ENCODE results near the gene PRICKLE2.
A peak's percentile ranks its signal among the peaks of the same experiment; 100 is the strongest.
"Not testable (repeated sequence)": the region's sequence is repeated elsewhere in the genome, so short reads cannot be mapped to it uniquely, and the experiment has no call there.

The PRICKLE2 gene

GRCh38 chr3:64093825-64094712, 131.2 kb downstream of the PRICKLE2 start:
- DNase-seq = no peak

GRCh38 chr3:64093211-64093610, 132.1 kb downstream of the PRICKLE2 start:
- no peak for DNase-seq

GRCh38 chr3:64091501-64091900, 133.8 kb downstream of the PRICKLE2 start:
- DNase-seq = no peak

GRCh38 chr3:64089386-64089785, 135.9 kb downstream of the PRICKLE2 start:
- DNase-seq = not testable (repeated sequence)

- no peak for DNase-seq
Observed at GRCh38 chr3:64088408-64089205, 136.7 kb downstream of the PRICKLE2 start.

- no peak for DNase-seq
Observed at GRCh38 chr3:64086479-64087252, 138.6 kb downstream of the PRICKLE2 start.

GRCh38 chr3:64084640-64085039, 140.6 kb downstream of the PRICKLE2 start:
- DNase-seq = no peak

- no peak for DNase-seq
Observed at GRCh38 chr3:64083575-64083974, 141.7 kb downstream of the PRICKLE2 start.

- no peak for DNase-seq
Observed at GRCh38 chr3:64082961-64083541, 142.2 kb downstream of the PRICKLE2 start.

- DNase-seq = no peak
Observed at GRCh38 chr3:64082411-64082810, 142.9 kb downstream of the PRICKLE2 start.

GRCh38 chr3:64081235-64081630, 144.0 kb downstream of the PRICKLE2 start:
- DNase-seq = no peak

GRCh38 chr3:64080616-64081234, 144.5 kb downstream of the PRICKLE2 start:
- no peak for DNase-seq

GRCh38 chr3:64079369-64080150, 145.7 kb downstream of the PRICKLE2 start:
- DNase-seq = no peak

GRCh38 chr3:64078966-64079365, 146.3 kb downstream of the PRICKLE2 start:
- DNase-seq = no peak

GRCh38 chr3:64074895-64075679, 150.2 kb downstream of the PRICKLE2 start:
- no peak for DNase-seq

- DNase-seq = peak; percentile 29 to 43
Observed at GRCh38 chr3:64074060-64074459, 151.2 kb downstream of the PRICKLE2 start.

GRCh38 chr3:64073158-64073761, 152.0 kb downstream of the PRICKLE2 start:
- no peak for DNase-seq

GRCh38 chr3:64072126-64072525, 153.1 kb downstream of the PRICKLE2 start:
- no peak for DNase-seq

GRCh38 chr3:64070704-64071103, 154.6 kb downstream of the PRICKLE2 start:
- DNase-seq = no peak
